Gastrocnemius medialis (tissue), 4 donors: ENCODE data around the gene RPL12. TPM values are rescaled to one million over a fixed set of nuclear protein-coding genes. Genes with fewer than 3 reads are reported as not detected.

Experiments
- ATAC-seq, 2 donors: fragments of 150-250 bp; one replicate each; pipeline ENCODE4 v1.9.1; 2016
- DNase-seq, 2 donors: peaks; one replicate each; pipeline ENCODE4 v3.0.0-alpha.2; 2019
- H3K27ac ChIP-seq, 4 donors: fragments of 200-600 bp; sonication (generic); 1 replicate in 1 of 4; 2 replicates in 3 of 4; pipeline ENCODE4 v1.5.1; 2016 to 2018; ENCODE audit warnings: mild to moderate bottlenecking in 2 of 4, moderate library complexity in 1 of 4
- H3K27me3 ChIP-seq, 3 donors: fragments of 200-600 bp; sonication (generic) in 2 of 3; 1 replicate in 1 of 3; 2 replicates in 2 of 3; pipeline versions ENCODE4 v1.5.1 to v1.6.0; 2016 to 2019; ENCODE audit warnings: mild to moderate bottlenecking in 1 of 3, moderate library complexity in 1 of 3
- H3K36me3 ChIP-seq, 2 donors: fragments of 200-600 bp; sonication (generic) in 1 of 2; one replicate each; pipeline ENCODE4 v1.5.1; 2017 to 2018
- H3K4me1 ChIP-seq, 2 donors: fragments of 200-600 bp; sonication (generic) in 1 of 2; one replicate each; pipeline ENCODE4 v1.5.1; 2016 to 2017; ENCODE audit warnings: mild to moderate bottlenecking in 2 of 2
- H3K4me3 ChIP-seq, 4 donors: fragments of 200-600 bp; sonication (generic) in 3 of 4; 1 replicate in 1 of 4; 2 replicates in 3 of 4; pipeline ENCODE4 v1.5.1; 2016 to 2019; ENCODE audit warnings: mild to moderate bottlenecking in 2 of 4
- H3K9me3 ChIP-seq, 3 donors: fragments of 200-600 bp; sonication (generic) in 2 of 3; 1 replicate in 1 of 3; 2 replicates in 2 of 3; pipeline ENCODE4 v1.5.1; 2016 to 2019
- CTCF ChIP-seq, 5 experiments: fragments of 450-650 bp in 3 of 5; fragments of 200-600 bp in 2 of 5; sonication (generic) in 2 of 5; IDR thresholded peaks in 4 of 5; conservative IDR thresholded peaks in 1 of 5; 1 replicate in 4 of 5; 2 replicates in 1 of 5; pipeline ENCODE4 v1.5.1; 2016 to 2019; ENCODE audit warnings: antibody characterized with exemption in 5 of 5, mild to moderate bottlenecking in 3 of 5, moderate library complexity in 3 of 5
- POLR2A ChIP-seq, 2 donors: fragments of 450-650 bp; IDR thresholded peaks; one replicate each; pipeline ENCODE4 v1.6.1; 2017; ENCODE audit warnings: antibody characterized with exemption in 2 of 2, mild to moderate bottlenecking in 2 of 2, moderate library complexity in 2 of 2
- in situ Hi-C, 4 donors: fragments of 200-750 bp; cut with MboI; loops; one replicate each; pipeline versions ENCODE4 v1.15.0 to v1.8.0; 2017; ENCODE audit warnings: low sequenced_read_pairs in 4 of 4
- intact Hi-C: fragments of 100-400 bp; cut with DNase I; formaldehyde crosslinking; loops from one replicate; pipeline ENCODE4 v1.15.1; 2023; ENCODE audit warnings: low total_unique reads
- total RNA-seq, 4 donors: library from RNA; depleted of rRNA; stranded (reverse); fragments of >200 nt; gene quantifications; one replicate each; pipeline versions ENCODE4 v1.1.0 to v1.2.3, GENCODE V29; 2016

Gene RPL12
- total RNA-seq, 4 donors from 2014 or later = 1,654 to 2,251 (median 1,749) TPM

DNA sequence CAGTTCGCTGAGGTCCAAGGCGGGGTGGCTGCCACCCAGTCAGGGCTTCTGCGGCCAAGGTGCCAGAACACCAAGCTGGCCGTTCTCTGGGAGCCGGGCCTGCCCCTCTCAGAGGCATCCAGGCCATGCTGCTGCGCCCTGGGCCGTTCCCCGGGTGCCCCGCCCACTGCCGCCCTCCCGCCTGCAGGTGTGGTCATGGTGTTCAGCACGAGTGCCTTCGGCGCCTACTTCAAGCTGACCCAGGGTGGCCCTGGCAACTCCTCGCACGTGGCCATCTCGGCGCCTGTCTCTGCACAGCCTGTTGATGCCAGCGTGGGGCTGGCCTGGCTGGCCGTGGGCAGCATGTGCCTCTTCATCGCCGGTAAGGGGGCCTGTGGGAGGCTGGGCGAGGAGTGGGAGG is 46.6 kb downstream of the RPL12 start:
- in situ Hi-C loops = loop anchor here in 1 of 4 donors (25.0 kb wide), 1 partner anchor 467 kb away; no protein-coding TSS in a partner anchor
- Histone ChIP-seq H3K4me1 (no peaks in the 10 kb centered on the region), H3K27me3 (no peaks in the 10 kb centered on the region), H3K9me3 (no peaks in the 10 kb centered on the region), H3K27ac (no peak overlapping the region), H3K36me3 (peaks cover 0 to 55% of the 10 kb centered on the region in 2 donors), H3K4me3 (no peak overlapping the region)
- TF ChIP-seq POLR2A (IDR thresholded peaks at IDR 0.05) (no peak), CTCF (IDR thresholded peaks at IDR 0.05 in 4 of 5, conservative IDR thresholded peaks at IDR 0.05 in 1 of 5) (no peak)
- intact Hi-C loops = no loop called here
- ATAC-seq = no peak
- no peak for DNase-seq

GRCh38 chr9:127403507-127404192 is 47.6 kb downstream of the RPL12 start:
- H3K27me3 ChIP-seq = no peaks in the 10 kb centered on the region
- no peak overlapping the region for H3K4me3 ChIP-seq
- peaks cover 1 to 3% of the 10 kb centered on the region in 2 donors for H3K4me1 ChIP-seq
- TF ChIP-seq POLR2A (IDR thresholded peaks at IDR 0.05) (no peak), CTCF (IDR thresholded peaks at IDR 0.05 in 4 of 5, conservative IDR thresholded peaks at IDR 0.05 in 1 of 5) (no peak)
- H3K9me3 ChIP-seq = no peaks in the 10 kb centered on the region
- in situ Hi-C loops = loop anchor here in 1 of 4 donors (25.0 kb wide), 1 partner anchor 466 kb away; no protein-coding TSS in a partner anchor
- ATAC-seq (no peak), DNase-seq (no peak)
- intact Hi-C loops = no loop called here
- H3K36me3 ChIP-seq = peaks cover 0 to 55% of the 10 kb centered on the region in 2 donors
- no peak overlapping the region for H3K27ac ChIP-seq

GRCh38 chr9:127402401-127403090 is 48.7 kb downstream of the RPL12 start:
- Histone ChIP-seq H3K27me3 (no peaks in the 10 kb centered on the region), H3K9me3 (no peaks in the 10 kb centered on the region), H3K36me3 (peaks cover 0 to 46% of the 10 kb centered on the region in 2 donors), H3K4me3 (no peak overlapping the region), H3K27ac (no peak overlapping the region), H3K4me1 (peaks cover 9 to 12% of the 10 kb centered on the region in 2 donors)
- in situ Hi-C loops (loop anchor here in 1 of 4 donors (25.0 kb wide), 1 partner anchor 465 kb away; no protein-coding TSS in a partner anchor), intact Hi-C loops (no loop called here)
- ATAC-seq (no peak), DNase-seq (no peak)
- TF ChIP-seq POLR2A (IDR thresholded peaks at IDR 0.05) (no peak), CTCF (IDR thresholded peaks at IDR 0.05 in 4 of 5, conservative IDR thresholded peaks at IDR 0.05 in 1 of 5) (no peak)

- H3K27me3 ChIP-seq = no peaks in the 10 kb centered on the region
- DNase-seq (no peak), ATAC-seq (no peak)
- in situ Hi-C loops (loop anchor here in 2 of 4 donors (25.0 kb wide), 1 partner anchor 463 kb away; no protein-coding TSS in a partner anchor), intact Hi-C loops (loop anchor here (2.0 to 5.0 kb wide), 2 partner anchors 89 to 178 kb away; no protein-coding TSS in a partner anchor)
- peaks cover 0 to 27% of the 10 kb centered on the region in 2 donors for H3K36me3 ChIP-seq
- TF ChIP-seq POLR2A (IDR thresholded peaks at IDR 0.05) (no peak), CTCF (IDR thresholded peaks at IDR 0.05 in 4 of 5, conservative IDR thresholded peaks at IDR 0.05 in 1 of 5) (no peak)
- H3K4me1 ChIP-seq = peaks cover 17 to 19% of the 10 kb centered on the region in 2 donors
- no peaks in the 10 kb centered on the region for H3K9me3 ChIP-seq
- no peak overlapping the region for H3K4me3 ChIP-seq
- H3K27ac ChIP-seq = no peak overlapping the region
Measured at GRCh38 chr9:127399736-127400269, 51.4 kb downstream of the RPL12 start.
